CD14-positive monocyte (primary cell): ENCODE data around the gene RAB3GAP2. TPM values are rescaled to one million over a fixed set of nuclear protein-coding genes. Genes with fewer than 3 reads are reported as not detected.

Source experiments
- DNase-seq, 3 donors: peaks; one replicate each; pipeline ENCODE4 v3.0.0-alpha.2; 2011 to 2022
- H2AFZ ChIP-seq: 2 replicates; pipeline ENCODE4 v1.6.0; 2012; ENCODE audit warnings: mild to moderate bottlenecking, low read depth, low read length, inconsistent platforms; ENCODE audit not compliant: insufficient read depth, poor library complexity, severe bottlenecking
- H3K27ac ChIP-seq, 2 donors: 1 replicate in 1 of 2; 2 replicates in 1 of 2; pipeline ENCODE4 v1.5.1; 2012 to 2013; ENCODE audit warnings: low read length in 2 of 2, control low read depth in 1 of 2, inconsistent platforms in 1 of 2, low read depth in 1 of 2, mild to moderate bottlenecking in 1 of 2
- H3K27me3 ChIP-seq, 2 donors: one replicate each; pipeline versions ENCODE4 v1.6.0 to v1.6.1; 2011 to 2013; ENCODE audit warnings: low read length in 2 of 2; ENCODE audit not compliant: control insufficient read depth in 2 of 2, insufficient read depth in 2 of 2
- H3K36me3 ChIP-seq, 2 donors: replicated peaks in 1 of 2; 1 replicate in 1 of 2; 2 replicates in 1 of 2; pipeline versions ENCODE4 v1.5.1 to v1.6.1; 2012 to 2013; ENCODE audit warnings: low read length in 2 of 2, control low read depth in 1 of 2, inconsistent platforms in 1 of 2, mild to moderate bottlenecking in 1 of 2; ENCODE audit not compliant: insufficient read depth in 2 of 2, control insufficient read depth in 1 of 2
- H3K4me1 ChIP-seq, 2 donors: 1 replicate in 1 of 2; 2 replicates in 1 of 2; pipeline versions ENCODE4 v1.5.1 to v1.6.1; 2012 to 2013; ENCODE audit warnings: low read length in 2 of 2, control low read depth in 1 of 2, inconsistent platforms in 1 of 2, mild to moderate bottlenecking in 1 of 2, moderate library complexity in 1 of 2; ENCODE audit not compliant: insufficient read depth in 2 of 2, control insufficient read depth in 1 of 2
- H3K4me2 ChIP-seq: replicated peaks from 2 replicates; pipeline ENCODE3; 2012; ENCODE audit warnings: low read length, moderate library complexity, mild to moderate bottlenecking; ENCODE audit not compliant: poor library complexity, severe bottlenecking; ENCODE audit errors: extremely low read depth
- H3K4me3 ChIP-seq, 3 experiments: fragments of 200-600 bp in 1 of 3; sonication (generic) in 1 of 3; replicated peaks in 1 of 3; 1 replicate in 2 of 3; 2 replicates in 1 of 3; pipeline ENCODE4 v1.5.1; 2011 to 2013; ENCODE audit warnings: low read length in 3 of 3, mild to moderate bottlenecking in 3 of 3, control low read depth in 2 of 3, low read depth in 2 of 3, inconsistent platforms in 1 of 3, moderate library complexity in 1 of 3
- H3K79me2 ChIP-seq: 2 replicates; pipeline ENCODE4 v1.6.0; 2012; ENCODE audit warnings: mild to moderate bottlenecking, control low read depth, inconsistent platforms, low read length, moderate library complexity; ENCODE audit not compliant: insufficient read depth
- H3K9ac ChIP-seq: 2 replicates; pipeline ENCODE4 v1.6.0; 2017; ENCODE audit warnings: low read length, mild to moderate bottlenecking; ENCODE audit not compliant: insufficient read depth, poor library complexity, severe bottlenecking
- H3K9me3 ChIP-seq, 2 donors: replicated peaks in 1 of 2; 1 replicate in 1 of 2; 2 replicates in 1 of 2; pipeline versions ENCODE4 v1.5.1 to v1.6.1; 2012 to 2013; ENCODE audit warnings: low read length in 2 of 2, control low read depth in 1 of 2; ENCODE audit not compliant: control insufficient read depth in 1 of 2, insufficient read depth in 1 of 2
- H4K20me1 ChIP-seq: 2 replicates; pipeline ENCODE4 v1.6.0; 2012; ENCODE audit warnings: mild to moderate bottlenecking, low read length, control low read depth, moderate library complexity; ENCODE audit not compliant: insufficient read depth
- H3K27ac Mint-ChIP-seq, 7 donors: one replicate each; pipeline ENCODE4 v1.8.0; 2020; ENCODE audit warnings: mild to moderate bottlenecking in 7 of 7, mixed read lengths in 7 of 7, moderate library complexity in 6 of 7, inconsistent platforms in 2 of 7
- H3K27me3 Mint-ChIP-seq, 3 donors: one replicate each; pipeline ENCODE4 v1.8.0; 2021 to 2022; ENCODE audit warnings: low read depth in 3 of 3, mild to moderate bottlenecking in 3 of 3, mixed read lengths in 3 of 3, moderate library complexity in 3 of 3, inconsistent platforms in 1 of 3
- H3K36me3 Mint-ChIP-seq, 2 donors: one replicate each; pipeline ENCODE4 v1.8.0; 2020; ENCODE audit warnings: mixed read lengths in 2 of 2, inconsistent platforms in 1 of 2, mild to moderate bottlenecking in 1 of 2
- H3K4me1 Mint-ChIP-seq: one replicate; pipeline ENCODE4 v1.8.0; 2020; ENCODE audit warnings: mild to moderate bottlenecking, mixed read lengths
- H3K4me3 Mint-ChIP-seq, 2 donors: one replicate each; pipeline ENCODE4 v1.8.0; 2020; ENCODE audit warnings: mild to moderate bottlenecking in 2 of 2, mixed read lengths in 2 of 2, moderate library complexity in 1 of 2
- H3K9me3 Mint-ChIP-seq, 7 donors: one replicate each; pipeline ENCODE4 v1.8.0; 2020 to 2022; ENCODE audit warnings: mixed read lengths in 7 of 7, mild to moderate bottlenecking in 6 of 7, moderate library complexity in 6 of 7, inconsistent platforms in 2 of 7
- CTCF ChIP-seq: fragments of 200-600 bp; IDR thresholded peaks from one replicate; pipeline ENCODE4 v1.8.0; 2022; ENCODE audit warnings: antibody characterized with exemption, mild to moderate bottlenecking
- WGBS: methylation state at CpG from one replicate; pipeline ENCODE4 v1.1.5; 2013; ENCODE audit warnings: missing lambda C conversion rate; ENCODE audit not compliant: insufficient coverage; 5-methylcytosine and 5-hydroxymethylcytosine counted together
- intact Hi-C, 2 donors: fragments of 100-400 bp; cut with micrococcal nuclease; formaldehyde crosslinking; loops; one replicate each; pipeline versions ENCODE4 v1.15.0 to v1.15.1; 2023
- polyA plus RNA-seq, 3 donors: library from polyadenylated mRNA; depleted of rRNA in 1 of 3; unstranded in 2 of 3; stranded (reverse) in 1 of 3; fragments of 300-500 nt in 2 of 3; fragments of >200 nt in 1 of 3; fragmentation: Illumina TruSeq in 2 of 3; gene quantifications; 1 replicate in 2 of 3; 2 replicates in 1 of 3; pipeline ENCODE4 v1.2.3, GENCODE V29; 2012 to 2021

The RAB3GAP2 gene
- polyA plus RNA-seq, 3 donors: 9.8 to 12.1 (median 11.6) TPM

GRCh38 chr1:220290140-220290761 lies 18.0 kb upstream of the RAB3GAP2 start:
- Mint-ChIP-seq H3K4me1 (peaks cover 2% of the 10 kb centered on the region), H3K27me3 (peaks cover 3 to 13% (median 5%) of the 10 kb centered on the region in 3 donors), H3K36me3 (no peaks in the 10 kb centered on the region), H3K9me3 (no peaks in the 10 kb centered on the region), H3K27ac (no peak overlapping the region), H3K4me3 (no peak overlapping the region)
- no peak overlapping the region for H3K4me3 ChIP-seq
- DNase-seq: no peak
- no peaks in the 10 kb centered on the region for H3K9me3 ChIP-seq
- no peaks in the 10 kb centered on the region for H3K79me2 ChIP-seq
- intact Hi-C loops: no loop called here
- no peak overlapping the region for H3K9ac ChIP-seq
- no peaks in the 10 kb centered on the region for H3K36me3 ChIP-seq
- no peaks in the 10 kb centered on the region for H3K4me1 ChIP-seq
- no peak overlapping the region for H3K4me2 ChIP-seq
- no peaks in the 10 kb centered on the region for H4K20me1 ChIP-seq
- H3K27ac ChIP-seq: no peak overlapping the region
- no CpG with 5 or more reads among the region's 4 CpGs for WGBS
- no peak overlapping the region for H2AFZ ChIP-seq
- TF ChIP-seq CTCF: no peak
- peaks cover 0 to 3% of the 10 kb centered on the region in 2 donors for H3K27me3 ChIP-seq

GRCh38 chr1:220287129-220287528 lies 14.9 kb upstream of the RAB3GAP2 start:
- no peak overlapping the region for H3K4me2 ChIP-seq
- H3K4me3 Mint-ChIP-seq: no peak overlapping the region
- WGBS: 96% methylated on average over 6 of the region's 8 CpGs
- H3K27ac Mint-ChIP-seq: no peak overlapping the region
- TF ChIP-seq CTCF: no peak
- no peaks in the 10 kb centered on the region for H3K36me3 ChIP-seq
- no peaks in the 10 kb centered on the region for H3K9me3 ChIP-seq
- no peak overlapping the region for H2AFZ ChIP-seq
- H3K4me1 Mint-ChIP-seq: peaks cover 2% of the 10 kb centered on the region
- no peaks in the 10 kb centered on the region for H3K36me3 Mint-ChIP-seq
- H3K9ac ChIP-seq: no peak overlapping the region
- no peaks in the 10 kb centered on the region for H3K4me1 ChIP-seq
- peaks cover 0 to 3% of the 10 kb centered on the region in 2 donors for H3K27me3 ChIP-seq
- no peak overlapping the region for H3K4me3 ChIP-seq
- H4K20me1 ChIP-seq: no peaks in the 10 kb centered on the region
- H3K79me2 ChIP-seq: no peaks in the 10 kb centered on the region
- intact Hi-C loops: no loop called here
- H3K27me3 Mint-ChIP-seq: peaks cover 3 to 13% (median 5%) of the 10 kb centered on the region in 3 donors
- H3K27ac ChIP-seq: no peak overlapping the region
- H3K9me3 Mint-ChIP-seq: no peaks in the 10 kb centered on the region
- DNase-seq: no peak
